Lung microvascular endothelial cell (primary cell): ENCODE measurements around the gene VRK1. TPM values are rescaled to one million over a fixed set of nuclear protein-coding genes. Genes with fewer than 3 reads are reported as not detected.
"Not testable (repeated sequence)": the region's sequence is repeated elsewhere in the genome, so short reads cannot be mapped to it uniquely, and the experiment has no call there.

Experiments
- DNase-seq, 2 donors: peaks; one replicate each; pipeline versions ENCODE4 v3.0.0 to v3.0.0-alpha.2; 2010; ENCODE audit warnings: low read depth in 2 of 2
- total RNA-seq: library from RNA; depleted of rRNA; stranded (reverse); fragments of >200 nt; gene quantifications from 2 replicates; pipeline ENCODE4 v1.2.1, GENCODE V29; 2014

Gene VRK1
- total RNA-seq, result 18.5 and 38.1 TPM in 2 replicates

DNA sequence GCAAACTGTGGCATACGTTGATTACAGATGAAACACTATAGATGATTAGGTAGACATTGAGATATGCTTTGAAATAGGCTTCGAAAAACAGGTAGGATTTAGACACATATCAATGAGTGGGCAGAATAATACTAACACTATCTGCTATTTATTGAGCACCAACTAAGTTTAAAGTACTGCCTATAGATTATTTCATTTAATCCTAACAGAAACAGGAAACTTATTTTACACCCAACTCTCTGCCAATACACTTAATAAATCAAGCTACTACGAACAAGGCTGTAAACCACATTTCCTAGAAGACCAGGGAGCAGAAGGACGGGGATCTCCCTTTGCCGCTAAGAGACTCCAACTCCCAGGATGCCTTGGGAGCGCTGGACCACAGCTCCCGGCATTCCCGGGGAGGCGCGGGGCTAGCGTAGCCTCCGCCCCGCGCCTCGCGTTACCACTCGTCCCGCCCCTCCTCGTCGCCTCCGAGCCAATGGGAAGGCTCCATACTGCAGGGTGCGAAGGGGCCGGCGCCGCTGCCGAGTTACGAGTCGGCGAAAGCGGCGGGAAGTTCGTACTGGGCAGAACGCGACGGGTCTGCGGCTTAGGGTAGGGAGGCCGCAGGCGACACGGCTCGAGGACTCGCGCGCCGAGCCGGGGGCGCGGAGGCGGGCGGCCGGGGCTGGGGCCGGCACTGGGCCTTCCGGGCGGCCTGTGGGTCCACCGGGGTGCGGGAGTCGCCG lies at the start of gene VRK1:
VRK1 (plus strand) TSS at position 532 of the 731 bp plus-strand sequence. CDS start 36,090 bp downstream, outside the sequence.
- DNase-seq, result peak; percentile 97

- DNase-seq, result no peak
Observed at GRCh38 chr14:96747608-96748007, 49.6 kb upstream of the VRK1 start.

DNA sequence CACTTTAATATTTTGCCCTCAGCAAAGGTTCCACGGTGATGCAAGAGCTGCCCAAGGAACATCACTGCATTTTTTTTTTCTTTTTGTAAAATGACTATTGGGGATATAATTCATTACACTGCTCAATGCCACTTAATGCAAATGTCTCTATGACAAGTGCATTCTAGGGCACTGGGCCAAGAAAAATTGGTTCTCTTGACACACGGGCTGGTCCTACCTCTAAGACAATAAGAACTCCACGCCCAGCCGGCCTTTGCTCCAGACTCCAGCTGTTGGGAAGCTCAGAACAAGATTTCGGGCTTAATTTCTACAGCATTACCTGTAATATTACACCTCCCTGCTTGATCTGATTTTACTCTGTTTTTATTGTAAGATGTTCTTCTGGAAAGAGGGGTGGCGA lies 48.8 kb upstream of the VRK1 start:
- DNase-seq, result no peak

DNA sequence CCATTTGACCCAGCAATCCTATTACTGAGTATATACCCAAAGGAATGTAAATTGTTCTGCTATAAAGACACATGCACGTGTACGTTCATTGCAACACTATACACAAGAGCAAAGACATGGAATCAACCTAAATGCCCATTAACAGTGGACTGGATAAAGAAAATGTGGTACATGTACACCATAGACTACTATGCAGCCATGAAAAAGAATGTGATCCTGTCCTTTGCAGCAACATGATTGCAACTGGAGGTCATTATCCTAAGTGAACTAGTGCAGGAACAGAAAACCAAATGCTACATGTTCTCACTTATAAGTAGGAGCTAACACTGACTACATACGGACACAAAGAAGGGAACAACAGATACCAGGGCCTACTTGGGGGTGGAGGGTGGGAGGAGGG lies 45.7 kb upstream of the VRK1 start:
- DNase-seq, result no peak

DNA sequence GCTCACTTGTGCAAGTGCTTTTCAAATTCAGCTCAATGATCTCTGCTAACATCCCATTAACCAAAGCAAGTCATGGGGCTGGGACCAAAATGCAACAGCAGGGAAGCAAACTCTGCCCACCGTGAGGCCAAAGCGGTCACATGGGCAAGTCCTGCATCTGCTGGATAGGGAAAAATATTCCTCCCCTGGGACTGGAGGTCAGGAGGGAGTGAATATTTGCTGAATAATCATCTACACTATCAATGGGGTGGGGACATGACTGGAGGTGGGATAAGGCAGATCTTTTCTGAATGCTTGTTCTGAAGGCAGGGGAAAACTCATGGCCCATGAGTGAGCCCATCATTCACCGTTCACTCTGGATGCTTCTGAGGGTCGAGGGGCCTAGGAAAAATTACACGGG lies 45.1 kb upstream of the VRK1 start:
- DNase-seq, result no peak

GRCh38 chr14:96752594-96752993 lies 44.6 kb upstream of the VRK1 start:
- DNase-seq, result no peak

DNA sequence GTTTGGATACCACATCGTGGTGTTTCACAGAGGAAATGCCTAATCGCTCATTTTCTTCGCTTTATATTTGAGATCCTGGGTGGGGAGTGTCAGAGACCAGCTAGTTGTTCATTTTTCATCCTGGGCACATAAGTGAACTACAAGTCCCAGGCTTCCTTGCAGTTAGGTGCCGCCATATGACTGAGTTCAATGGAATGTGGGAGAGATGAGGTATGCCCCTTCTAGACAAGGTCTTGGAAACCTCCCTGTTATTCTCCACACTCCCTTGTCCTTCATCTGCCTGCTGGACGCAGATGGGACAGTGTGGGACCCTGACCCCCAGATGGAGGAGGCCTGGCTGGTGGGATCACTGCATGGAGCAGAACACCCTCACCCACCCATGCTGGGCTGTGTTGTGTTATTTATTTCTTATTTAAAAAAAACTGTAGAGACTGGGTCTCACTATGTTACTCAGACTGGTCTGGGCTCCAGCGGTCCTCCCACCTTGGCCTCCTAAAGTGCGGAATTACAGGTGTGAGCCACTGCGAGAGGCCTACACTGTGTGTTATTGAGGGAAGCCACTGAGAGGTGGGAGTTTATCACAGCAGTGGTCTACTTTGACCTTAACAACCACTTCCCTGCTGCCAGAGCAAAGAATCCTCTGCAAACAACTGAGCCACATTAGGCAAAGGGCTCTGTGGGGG lies 42.9 kb upstream of the VRK1 start:
- DNase-seq, result no peak

GRCh38 chr14:96754845-96755184 lies 42.4 kb upstream of the VRK1 start:
- DNase-seq, result no peak

- no peak for DNase-seq
Observed at GRCh38 chr14:96756745-96757144, 40.4 kb upstream of the VRK1 start.

GRCh38 chr14:96757456-96757855 lies 39.7 kb upstream of the VRK1 start:
- DNase-seq, result no peak

- no peak for DNase-seq
Observed at GRCh38 chr14:96761066-96761465, 36.1 kb upstream of the VRK1 start.

GRCh38 chr14:96762650-96763049 lies 34.5 kb upstream of the VRK1 start:
- DNase-seq, result peak; percentile 61 to 74

GRCh38 chr14:96764012-96764411 lies 33.2 kb upstream of the VRK1 start:
- no peak for DNase-seq

DNA sequence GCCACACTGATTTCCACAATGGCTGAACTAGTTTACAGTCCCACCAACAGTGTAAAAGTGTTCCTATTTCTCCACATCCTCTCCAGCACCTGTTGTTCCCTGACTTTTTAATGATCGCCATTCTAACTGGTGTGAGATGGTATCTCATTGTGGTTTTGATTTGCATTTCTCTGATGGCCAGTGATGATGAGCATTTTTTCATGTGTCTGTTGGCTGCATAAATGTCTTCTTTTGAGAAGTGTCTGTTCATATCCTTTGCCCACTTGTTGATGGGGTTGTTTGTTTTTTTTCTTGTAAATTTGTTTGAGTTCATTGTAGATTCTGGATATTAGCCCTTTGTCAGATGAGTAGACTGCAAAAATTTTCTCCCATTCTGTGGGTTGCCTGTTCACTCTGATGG lies 32.0 kb upstream of the VRK1 start:
- not testable (repeated sequence) for DNase-seq

DNA sequence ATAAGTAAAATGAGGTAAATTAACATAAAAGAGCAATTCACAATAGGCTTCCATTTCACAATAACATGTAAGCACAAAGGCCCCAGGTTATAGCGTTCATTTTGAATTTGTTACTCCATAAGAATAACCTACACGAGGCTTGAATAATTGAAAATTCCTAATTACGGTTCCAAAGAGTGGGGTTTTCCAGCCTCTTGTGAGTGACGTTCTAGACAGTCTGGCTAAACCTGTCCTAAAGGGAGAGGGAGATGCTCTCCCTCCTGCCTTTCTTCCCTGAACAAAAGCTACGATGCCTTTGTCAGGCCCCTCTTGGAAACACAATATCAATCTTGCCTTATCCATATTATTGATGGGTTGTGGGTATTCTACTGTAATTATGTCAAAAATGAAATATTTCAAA lies 24.3 kb upstream of the VRK1 start:
- DNase-seq, result no peak

DNA sequence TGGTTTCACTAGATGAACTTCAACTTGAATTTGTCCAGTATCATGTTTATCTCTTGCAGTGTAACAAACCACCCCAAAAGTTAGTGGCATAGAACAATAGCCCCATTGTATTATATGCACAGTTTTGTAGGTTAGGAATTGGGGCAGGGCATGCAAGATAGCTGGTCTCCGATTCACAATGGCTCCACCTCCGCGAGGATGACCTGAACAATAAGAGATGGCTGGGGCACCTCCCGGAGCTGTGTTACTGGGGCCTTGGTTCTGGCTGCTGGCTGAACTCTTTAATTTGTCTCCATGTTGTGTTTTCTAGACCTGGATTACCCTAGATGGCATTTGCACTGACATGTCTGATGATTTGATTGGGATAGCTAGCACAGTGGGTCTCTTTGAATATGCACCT lies 20.4 kb upstream of the VRK1 start:
- DNase-seq, result no peak

DNA sequence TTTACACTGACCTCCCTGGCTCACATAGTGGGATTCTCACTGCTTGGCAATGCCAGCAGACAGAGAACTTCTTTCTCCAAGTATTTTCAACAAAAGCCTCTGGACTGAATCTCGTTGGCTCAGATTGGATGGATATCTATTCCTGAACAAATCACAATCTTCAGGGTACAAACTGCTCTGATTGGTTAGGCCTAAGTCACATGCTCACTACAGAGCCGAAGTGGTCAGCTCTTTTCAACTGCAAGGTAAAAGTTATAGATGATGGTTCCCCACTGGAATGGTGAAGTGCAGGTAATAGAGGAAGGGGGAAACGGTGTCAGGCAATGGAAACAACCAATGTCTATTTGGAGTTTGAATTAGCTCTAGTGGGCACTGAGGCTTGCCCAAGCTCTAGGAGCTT lies 16.7 kb upstream of the VRK1 start:
- DNase-seq, result no peak

GRCh38 chr14:96781371-96781770 lies 15.8 kb upstream of the VRK1 start:
- no peak for DNase-seq

DNA sequence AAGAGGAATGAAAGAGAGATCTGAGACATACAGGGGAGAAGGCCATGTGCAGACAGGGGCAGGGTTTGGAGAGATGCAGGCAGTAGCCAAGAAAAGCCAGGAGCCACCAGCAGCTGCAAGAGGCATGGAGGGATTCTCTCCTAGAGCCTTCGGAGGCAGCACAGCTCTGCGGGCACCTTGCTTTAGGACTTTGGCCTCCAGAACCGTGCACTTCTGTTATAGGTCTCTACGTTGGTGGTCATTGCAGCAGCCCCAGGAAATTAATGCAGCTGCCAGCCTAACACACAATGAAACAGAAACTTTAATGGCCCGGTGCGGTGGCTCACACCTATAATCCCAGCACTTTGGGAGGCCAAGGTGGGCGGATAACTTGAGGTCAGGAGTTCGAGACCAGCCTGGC lies 14.7 kb upstream of the VRK1 start:
- DNase-seq, result no peak

DNA sequence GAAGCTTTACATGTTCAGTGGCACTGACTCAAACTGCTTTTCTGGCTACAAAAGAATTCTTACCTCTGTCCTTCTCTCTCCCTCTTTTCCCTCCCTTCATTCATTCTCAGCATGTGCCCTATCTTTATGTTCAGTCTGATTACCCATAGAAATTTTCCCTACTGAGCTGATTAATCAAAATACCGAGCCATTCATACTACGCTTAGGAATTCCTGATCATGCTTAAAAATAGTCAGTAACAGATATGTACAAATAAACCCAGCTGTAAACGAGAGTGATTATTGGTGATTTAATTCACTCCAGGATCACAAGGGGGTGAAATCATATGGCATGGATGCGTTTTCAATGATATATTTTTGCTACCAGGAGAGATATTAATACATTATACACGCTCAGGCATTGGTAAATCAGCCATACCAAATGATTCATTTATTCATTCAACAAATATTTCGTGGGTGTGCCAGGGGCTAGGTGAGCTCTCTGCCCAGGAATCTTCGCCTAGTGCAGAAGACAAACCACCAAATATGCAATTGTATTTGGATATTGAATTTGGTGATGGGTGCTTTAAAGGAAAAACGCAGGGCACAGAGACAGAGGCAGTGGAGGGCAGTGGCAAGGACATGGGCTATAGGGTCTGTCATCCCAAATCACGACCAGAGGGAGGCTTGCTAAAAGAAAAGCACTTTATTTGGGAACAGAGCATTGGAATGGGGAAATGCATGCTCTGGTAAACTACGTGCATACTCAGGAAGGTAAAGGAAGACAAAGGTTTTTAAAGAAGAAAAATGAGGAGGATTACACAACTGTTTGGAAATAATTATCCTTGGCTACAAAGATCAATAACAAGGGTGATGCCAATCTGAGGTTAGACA lies 13.9 kb upstream of the VRK1 start:
- no peak for DNase-seq

DNA sequence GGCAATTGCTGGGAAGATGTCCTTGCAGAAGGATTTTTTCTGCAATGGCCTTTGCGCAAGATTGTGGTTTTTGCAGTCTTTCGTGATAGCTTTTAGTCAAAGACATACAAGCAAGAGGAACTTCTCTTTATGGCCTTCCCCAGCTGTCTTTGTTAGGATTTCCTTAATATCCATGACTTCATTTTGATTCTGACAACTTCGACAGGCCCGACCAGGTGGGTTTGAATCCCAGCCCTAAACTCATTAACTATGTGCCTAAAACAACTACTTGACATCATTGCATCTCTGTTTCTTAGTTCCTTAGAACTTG lies 13.3 kb upstream of the VRK1 start:
- DNase-seq, result no peak

DNA sequence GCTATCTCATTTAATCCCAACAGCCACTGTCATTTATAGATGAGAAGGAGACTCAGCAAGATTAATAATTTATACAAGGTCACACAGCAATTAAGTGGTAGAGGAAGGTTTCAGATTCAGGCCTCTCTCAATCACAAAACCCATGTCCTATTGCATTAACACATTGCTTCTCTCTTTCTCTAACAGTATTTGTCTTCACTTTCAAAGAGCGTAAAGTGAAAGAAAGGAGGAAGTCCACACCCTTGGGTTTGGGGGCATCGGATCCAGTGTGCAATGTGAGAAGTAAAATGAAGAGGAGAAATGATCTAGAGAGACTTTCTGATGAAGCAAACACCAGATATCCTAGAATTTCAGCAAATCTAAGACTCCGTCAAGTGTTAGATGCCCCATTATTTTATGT lies 7.0 kb upstream of the VRK1 start:
- DNase-seq, result no peak

DNA sequence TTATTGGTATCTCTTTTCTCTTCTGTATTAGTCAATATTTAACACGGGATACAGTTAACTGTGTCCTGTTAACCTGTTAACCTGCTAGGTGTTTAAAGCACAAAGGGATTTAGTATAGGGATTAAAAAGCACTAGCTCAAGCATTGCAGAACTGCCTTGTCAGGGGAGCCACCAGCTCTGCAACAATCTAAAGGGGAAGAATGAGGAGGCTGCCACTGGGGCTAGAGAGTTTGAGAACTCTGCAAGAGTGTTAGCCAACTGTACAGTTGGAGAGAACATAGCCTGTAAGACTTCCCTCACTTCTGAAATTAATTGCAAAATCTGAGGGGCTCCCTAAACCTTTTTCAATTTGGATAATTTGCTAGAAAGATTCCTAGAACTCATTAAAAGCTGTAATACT lies 6.5 kb upstream of the VRK1 start:
- DNase-seq, result no peak
